Forelimb muscle (tissue), 1 donor: ENCODE data around the gene SCFD2. TPM values are rescaled to one million over a fixed set of nuclear protein-coding genes. Genes with fewer than 3 reads are reported as not detected.
"Not testable (repeated sequence)": the region's sequence is repeated elsewhere in the genome, so short reads cannot be mapped to it uniquely, and the experiment has no call there.

ENCODE experiments used
- DNase-seq: peaks from one replicate; pipeline ENCODE4 v3.0.0-alpha.2; 2013; ENCODE audit warnings: low read depth
- polyA plus RNA-seq: library from polyadenylated mRNA; unstranded; fragments of 120-200 nt; gene quantifications from one replicate; pipeline ENCODE4 v1.2.1, GENCODE V29; 2013; ENCODE audit not compliant: insufficient read length

The SCFD2 gene
- polyA plus RNA-seq, 1 donor, result 10.6 TPM

- DNase-seq, result not testable (repeated sequence)
Observed at GRCh38 chr4:53139256-53139655, 226.6 kb downstream of the SCFD2 start.

GRCh38 chr4:53137468-53137867 lies 228.4 kb downstream of the SCFD2 start:
- no peak for DNase-seq

GRCh38 chr4:53136954-53137353 lies 228.9 kb downstream of the SCFD2 start:
- no peak for DNase-seq

GRCh38 chr4:53132132-53132891 lies 233.5 kb downstream of the SCFD2 start:
- DNase-seq, result peak; percentile 97

- DNase-seq, result no peak
Observed at GRCh38 chr4:53131562-53131925, 234.3 kb downstream of the SCFD2 start.

GRCh38 chr4:53130896-53131561 lies 234.8 kb downstream of the SCFD2 start:
- DNase-seq, result no peak

GRCh38 chr4:53128706-53129357 lies 237.0 kb downstream of the SCFD2 start:
- no peak for DNase-seq

- no peak for DNase-seq
Observed at GRCh38 chr4:53128231-53128630, 237.6 kb downstream of the SCFD2 start.

- no peak for DNase-seq
Observed at GRCh38 chr4:53127365-53127764, 238.5 kb downstream of the SCFD2 start.

- no peak for DNase-seq
Observed at GRCh38 chr4:53126099-53126498, 239.8 kb downstream of the SCFD2 start.

- DNase-seq, result no peak
Observed at GRCh38 chr4:53123819-53124218, 242.0 kb downstream of the SCFD2 start.

GRCh38 chr4:53123171-53123570 lies 242.7 kb downstream of the SCFD2 start:
- DNase-seq, result no peak

- DNase-seq, result no peak
Observed at GRCh38 chr4:53122280-53123116, 243.4 kb downstream of the SCFD2 start.

GRCh38 chr4:53121264-53121865 lies 244.5 kb downstream of the SCFD2 start:
- DNase-seq, result no peak

- DNase-seq, result no peak
Observed at GRCh38 chr4:53120778-53121177, 245.1 kb downstream of the SCFD2 start.

- DNase-seq, result no peak
Observed at GRCh38 chr4:53119680-53120079, 246.2 kb downstream of the SCFD2 start.

GRCh38 chr4:53118676-53119075 lies 247.2 kb downstream of the SCFD2 start:
- DNase-seq, result no peak

GRCh38 chr4:53116954-53117353 lies 248.9 kb downstream of the SCFD2 start:
- no peak for DNase-seq

GRCh38 chr4:53113431-53114225 lies 252.2 kb downstream of the SCFD2 start:
- no peak for DNase-seq

GRCh38 chr4:53105313-53105712 lies 260.5 kb downstream of the SCFD2 start:
- DNase-seq, result no peak

- DNase-seq, result no peak
Observed at GRCh38 chr4:53103481-53103880, 262.4 kb downstream of the SCFD2 start.
